ENCODE results near the gene ARHGAP26.

GRCh38 chr5:142745268-142745667 lies 24.9 kb upstream of the ARHGAP26 start:
- TF ChIP-seq POLR2A (IDR thresholded peaks at IDR 0.05) (no peak), CTCF (IDR thresholded peaks at IDR 0.05) (no peak)
